ENCODE results near the gene TMEFF1. TPM values are rescaled to one million over a fixed set of nuclear protein-coding genes. Genes with fewer than 3 reads are reported as not detected.

The TMEFF1 gene
- total RNA-seq, 1 donor from 2014 or later = 103 TPM

DNA sequence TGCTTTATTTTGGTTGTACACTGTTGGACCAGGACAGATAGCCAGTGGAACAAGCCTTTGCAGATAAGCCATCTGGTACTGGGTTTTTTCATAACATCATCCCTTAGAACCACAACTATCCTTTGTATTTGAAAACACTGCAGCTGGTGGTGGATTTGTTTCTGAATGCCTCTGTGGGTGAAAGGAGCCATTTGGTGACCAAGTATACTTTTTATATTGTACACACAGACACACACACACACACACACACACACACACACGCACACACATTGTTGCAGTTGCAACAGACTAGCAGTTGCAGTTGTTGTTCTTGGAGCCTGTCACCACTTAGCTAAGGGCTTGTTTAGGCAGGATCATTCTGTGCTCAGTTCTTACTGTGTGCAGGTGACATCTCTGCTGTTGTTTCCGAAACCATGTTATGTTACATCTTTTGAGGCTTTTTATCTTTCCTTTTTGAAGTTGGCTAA, 82.0 kb downstream of the TMEFF1 start:
- no peaks in the 10 kb centered on the region for H3K27me3 ChIP-seq
- H3K79me2 ChIP-seq (ENCODE audit: low read depth) = peaks cover 61% of the 10 kb centered on the region
- TF ChIP-seq, protein P1, sequence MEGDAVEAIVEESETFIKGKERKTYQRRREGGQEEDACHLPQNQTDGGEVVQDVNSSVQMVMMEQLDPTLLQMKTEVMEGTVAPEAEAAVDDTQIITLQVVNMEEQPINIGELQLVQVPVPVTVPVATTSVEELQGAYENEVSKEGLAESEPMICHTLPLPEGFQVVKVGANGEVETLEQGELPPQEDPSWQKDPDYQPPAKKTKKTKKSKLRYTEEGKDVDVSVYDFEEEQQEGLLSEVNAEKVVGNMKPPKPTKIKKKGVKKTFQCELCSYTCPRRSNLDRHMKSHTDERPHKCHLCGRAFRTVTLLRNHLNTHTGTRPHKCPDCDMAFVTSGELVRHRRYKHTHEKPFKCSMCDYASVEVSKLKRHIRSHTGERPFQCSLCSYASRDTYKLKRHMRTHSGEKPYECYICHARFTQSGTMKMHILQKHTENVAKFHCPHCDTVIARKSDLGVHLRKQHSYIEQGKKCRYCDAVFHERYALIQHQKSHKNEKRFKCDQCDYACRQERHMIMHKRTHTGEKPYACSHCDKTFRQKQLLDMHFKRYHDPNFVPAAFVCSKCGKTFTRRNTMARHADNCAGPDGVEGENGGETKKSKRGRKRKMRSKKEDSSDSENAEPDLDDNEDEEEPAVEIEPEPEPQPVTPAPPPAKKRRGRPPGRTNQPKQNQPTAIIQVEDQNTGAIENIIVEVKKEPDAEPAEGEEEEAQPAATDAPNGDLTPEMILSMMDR (IDR thresholded peaks at IDR 0.05) = no peak
- no peak for TF ChIP-seq EZH2phosphoT487 (IDR thresholded peaks at IDR 0.05)
- no peak for TF ChIP-seq EZH2 (IDR thresholded peaks at IDR 0.05)
- DNase-seq (ENCODE audit: low spot score) = no peak
- H3K9me3 Mint-ChIP-seq = no peaks in the 10 kb centered on the region
- peaks cover 30% of the 10 kb centered on the region for H3K36me3 Mint-ChIP-seq
- no peaks in the 10 kb centered on the region for H3K4me1 ChIP-seq
- no peaks in the 10 kb centered on the region for H3K4me1 Mint-ChIP-seq
- no peak overlapping the region for H3K4me3 Mint-ChIP-seq
- peaks cover 7% of the 10 kb centered on the region for H3F3A ChIP-seq (ENCODE audit: low read depth)
- H2AFZ ChIP-seq (replicated peaks) = no peak overlapping the region
- H3K27ac Mint-ChIP-seq = no peak overlapping the region
- no peak overlapping the region for H3K27ac ChIP-seq
- H4K20me1 ChIP-seq (ENCODE audit: low read depth) = peaks cover 24% of the 10 kb centered on the region
- H3K4me3 ChIP-seq = no peak overlapping the region
- peaks cover 37% of the 10 kb centered on the region for H3K36me3 ChIP-seq
- H3K27me3 Mint-ChIP-seq (ENCODE audit: insufficient read depth, low read depth) = no peaks in the 10 kb centered on the region
- H3K9ac ChIP-seq = no peak overlapping the region
- no peaks in the 10 kb centered on the region for H3K9me3 ChIP-seq (ENCODE audit: low read depth)
- no peak overlapping the region for H3K4me2 ChIP-seq

DNA sequence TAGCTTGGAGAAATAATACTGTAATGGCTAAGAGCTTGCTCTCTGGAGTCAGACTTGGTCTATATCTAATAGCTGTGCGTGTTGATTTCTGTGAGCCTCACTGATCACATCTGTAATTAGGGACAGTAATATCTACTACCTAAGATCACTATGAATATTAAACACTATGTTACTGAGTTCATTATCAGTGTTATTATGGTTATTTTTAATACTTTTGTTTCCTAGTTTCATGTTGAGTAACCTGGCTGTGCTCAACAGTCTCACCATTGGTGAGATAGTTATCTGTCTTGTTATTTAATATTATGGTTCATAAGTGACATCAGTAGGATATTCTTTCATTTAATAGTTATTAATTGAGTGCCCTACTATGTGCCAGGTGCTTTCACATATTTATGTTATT, 82.5 kb downstream of the TMEFF1 start:
- no peak overlapping the region for H3K27ac ChIP-seq
- no peak for TF ChIP-seq EZH2 (IDR thresholded peaks at IDR 0.05)
- TF ChIP-seq, protein P1 (IDR thresholded peaks at IDR 0.05) = no peak
- TF ChIP-seq EZH2phosphoT487 (IDR thresholded peaks at IDR 0.05) = no peak
- no peak overlapping the region for H3K9ac ChIP-seq
- Mint-ChIP-seq H3K36me3 (peaks cover 27% of the 10 kb centered on the region), H3K27ac (no peak overlapping the region), H3K4me3 (no peak overlapping the region), H3K27me3 (ENCODE audit: insufficient read depth, low read depth) (no peaks in the 10 kb centered on the region), H3K9me3 (no peaks in the 10 kb centered on the region), H3K4me1 (no peaks in the 10 kb centered on the region)
- peaks cover 62% of the 10 kb centered on the region for H3K79me2 ChIP-seq (ENCODE audit: low read depth)
- H4K20me1 ChIP-seq (ENCODE audit: low read depth) = peaks cover 24% of the 10 kb centered on the region
- peaks cover 7% of the 10 kb centered on the region for H3F3A ChIP-seq (ENCODE audit: low read depth)
- no peak overlapping the region for H2AFZ ChIP-seq (replicated peaks)
- no peak for DNase-seq (ENCODE audit: low spot score)
- H3K27me3 ChIP-seq = no peaks in the 10 kb centered on the region
- no peak overlapping the region for H3K4me3 ChIP-seq
- no peak overlapping the region for H3K4me2 ChIP-seq
- H3K9me3 ChIP-seq (ENCODE audit: low read depth) = no peaks in the 10 kb centered on the region
- H3K36me3 ChIP-seq = peaks cover 37% of the 10 kb centered on the region
- H3K4me1 ChIP-seq = no peaks in the 10 kb centered on the region

DNA sequence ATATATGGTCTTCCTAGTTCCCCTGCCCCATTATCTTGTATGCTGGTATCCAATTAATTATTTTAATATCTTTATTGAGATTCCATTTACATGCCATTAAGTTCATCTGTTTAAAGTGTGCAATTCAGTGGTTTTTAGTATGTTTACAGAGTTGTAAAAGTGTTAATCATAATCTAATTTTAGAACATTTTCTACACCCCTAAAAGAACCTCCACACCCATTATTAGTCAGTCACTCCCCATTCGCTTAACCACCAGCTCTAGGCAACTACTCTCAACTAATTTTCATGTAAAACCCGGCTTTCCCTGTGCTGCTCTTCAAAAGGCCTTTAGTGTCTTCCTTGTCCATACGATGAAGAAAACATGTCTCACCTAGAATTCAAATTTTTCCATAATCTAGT, 84.1 kb downstream of the TMEFF1 start:
- peaks cover 39% of the 10 kb centered on the region for H3K36me3 ChIP-seq
- no peak overlapping the region for H2AFZ ChIP-seq (replicated peaks)
- peaks cover 31% of the 10 kb centered on the region for H4K20me1 ChIP-seq (ENCODE audit: low read depth)
- TF ChIP-seq EZH2phosphoT487 (IDR thresholded peaks at IDR 0.05) (no peak), EZH2 (IDR thresholded peaks at IDR 0.05) (no peak)
- TF ChIP-seq, protein P1 (IDR thresholded peaks at IDR 0.05) = no peak
- peaks cover 5% of the 10 kb centered on the region for H3F3A ChIP-seq (ENCODE audit: low read depth)
- H3K27ac Mint-ChIP-seq = no peak overlapping the region
- no peak overlapping the region for H3K4me3 Mint-ChIP-seq
- H3K4me1 ChIP-seq = no peaks in the 10 kb centered on the region
- peaks cover 28% of the 10 kb centered on the region for H3K36me3 Mint-ChIP-seq
- H3K79me2 ChIP-seq (ENCODE audit: low read depth) = peaks cover 66% of the 10 kb centered on the region
- H3K4me3 ChIP-seq = no peak overlapping the region
- no peak overlapping the region for H3K9ac ChIP-seq
- H3K27me3 ChIP-seq = no peaks in the 10 kb centered on the region
- DNase-seq (ENCODE audit: low spot score) = no peak
- no peaks in the 10 kb centered on the region for H3K9me3 ChIP-seq (ENCODE audit: low read depth)
- H3K9me3 Mint-ChIP-seq = no peaks in the 10 kb centered on the region
- no peak overlapping the region for H3K4me2 ChIP-seq
- H3K4me1 Mint-ChIP-seq = no peaks in the 10 kb centered on the region
- no peaks in the 10 kb centered on the region for H3K27me3 Mint-ChIP-seq (ENCODE audit: insufficient read depth, low read depth)
- H3K27ac ChIP-seq = no peak overlapping the region
